Tibial nerve (tissue), 4 donors: ENCODE measurements around the gene RALY.

Experiments
- EP300 ChIP-seq, 2 donors: sonication (generic); formaldehyde crosslinking; IDR thresholded peaks; one replicate each; pipeline ENCODE4 v1.6.1; 2017; ENCODE audit warnings: antibody characterized with exemption in 2 of 2, mild to moderate bottlenecking in 1 of 2
- POLR2A ChIP-seq, 2 donors: fragments of 450-650 bp; IDR thresholded peaks; one replicate each; pipeline ENCODE4 v1.6.1; 2017; ENCODE audit warnings: antibody characterized with exemption in 2 of 2, mild to moderate bottlenecking in 2 of 2, moderate library complexity in 2 of 2
- TF ChIP-seq, protein P1 (sequence below), 5 experiments: fragments of 200-600 bp in 3 of 5; fragments of 450-650 bp in 2 of 5; sonication (generic) in 3 of 5; IDR thresholded peaks; one replicate each; pipeline ENCODE4 v1.5.1; 2016 to 2019; ENCODE audit warnings: antibody characterized with exemption in 5 of 5, mild to moderate bottlenecking in 3 of 5, moderate library complexity in 2 of 5

GRCh38 chr20:34062570-34063482, 69.1 kb downstream of the RALY start:
- TF ChIP-seq, protein P1, sequence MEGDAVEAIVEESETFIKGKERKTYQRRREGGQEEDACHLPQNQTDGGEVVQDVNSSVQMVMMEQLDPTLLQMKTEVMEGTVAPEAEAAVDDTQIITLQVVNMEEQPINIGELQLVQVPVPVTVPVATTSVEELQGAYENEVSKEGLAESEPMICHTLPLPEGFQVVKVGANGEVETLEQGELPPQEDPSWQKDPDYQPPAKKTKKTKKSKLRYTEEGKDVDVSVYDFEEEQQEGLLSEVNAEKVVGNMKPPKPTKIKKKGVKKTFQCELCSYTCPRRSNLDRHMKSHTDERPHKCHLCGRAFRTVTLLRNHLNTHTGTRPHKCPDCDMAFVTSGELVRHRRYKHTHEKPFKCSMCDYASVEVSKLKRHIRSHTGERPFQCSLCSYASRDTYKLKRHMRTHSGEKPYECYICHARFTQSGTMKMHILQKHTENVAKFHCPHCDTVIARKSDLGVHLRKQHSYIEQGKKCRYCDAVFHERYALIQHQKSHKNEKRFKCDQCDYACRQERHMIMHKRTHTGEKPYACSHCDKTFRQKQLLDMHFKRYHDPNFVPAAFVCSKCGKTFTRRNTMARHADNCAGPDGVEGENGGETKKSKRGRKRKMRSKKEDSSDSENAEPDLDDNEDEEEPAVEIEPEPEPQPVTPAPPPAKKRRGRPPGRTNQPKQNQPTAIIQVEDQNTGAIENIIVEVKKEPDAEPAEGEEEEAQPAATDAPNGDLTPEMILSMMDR (IDR thresholded peaks at IDR 0.05), result no peak
- TF ChIP-seq EP300 (IDR thresholded peaks at IDR 0.05) (no peak), POLR2A (IDR thresholded peaks at IDR 0.05) (no peak)
